ENCODE measurements around the gene CLSTN3. TPM values are rescaled to one million over a fixed set of nuclear protein-coding genes. Genes with fewer than 3 reads are reported as not detected.

CLSTN3 gene
- total and polyA plus RNA-seq, 10 of the 15 experiments (the other 5 are each of a cell fraction or from before 2014, with no cell fraction given), result 0.09 to 35.9 (median 11.3) TPM

DNA sequence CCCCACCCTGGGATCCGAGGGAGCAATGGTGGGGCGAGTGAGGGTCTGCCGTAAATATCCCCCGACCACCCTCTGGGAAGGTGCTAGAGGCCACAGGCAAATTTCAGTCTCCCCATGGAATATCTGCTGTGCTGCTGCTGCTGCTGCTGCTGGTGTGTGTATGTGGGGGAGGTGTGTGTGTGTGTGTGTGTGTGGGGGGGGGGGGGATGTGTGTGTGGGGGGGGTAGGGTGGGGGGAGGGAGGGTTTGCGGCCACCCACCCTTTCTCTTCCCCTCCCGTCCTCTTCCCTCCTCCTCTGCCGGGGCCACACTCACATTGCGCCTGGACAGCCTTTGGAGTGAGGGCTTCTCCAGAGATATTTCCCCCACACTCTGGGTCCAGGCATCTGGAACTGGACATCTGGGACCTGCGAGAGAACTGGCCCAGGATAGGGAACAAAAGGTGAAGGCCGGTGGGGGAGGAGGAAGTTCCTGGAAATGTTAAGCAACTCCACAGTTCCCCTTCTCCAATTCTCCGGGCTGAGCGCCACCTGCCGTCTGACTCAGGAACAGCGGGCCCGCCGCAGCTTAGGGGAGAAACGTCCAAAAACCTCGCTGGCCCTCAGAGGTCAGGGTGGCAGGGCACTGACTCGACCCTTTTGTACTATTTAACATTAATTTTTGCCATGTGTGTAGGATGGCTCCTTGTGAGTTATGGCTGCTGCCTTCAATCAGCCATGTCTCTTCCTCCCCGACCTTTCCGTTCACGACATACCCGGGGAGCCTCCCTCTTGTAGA lies 21.2 kb upstream of the CLSTN3 start, which contains the start of gene C1RL:
Gene C1RL (minus strand): TSS at position 419 of the 776 bp plus-strand sequence. CDS start 34 bp downstream, at position 385.
- Histone ChIP-seq H3K79me2 (ENCODE audit: control insufficient read depth, insufficient read depth, low read length) (peaks cover 33% of the 10 kb centered on the region), H4K20me1 (ENCODE audit: control insufficient read depth, insufficient read depth) (no peaks in the 10 kb centered on the region), H3K9me3 (replicated peaks; ENCODE audit: control insufficient read depth, insufficient read depth, low read length) (peaks cover 6% of the 10 kb centered on the region), H3K36me3 (ENCODE audit: control insufficient read depth in 2 of 2, insufficient read depth in 2 of 2, low read length in 1 of 2) (peaks cover 0 to 7% of the 10 kb centered on the region in 2 experiments; a peak in 2 of 4 replicates), H3K4me3 (peak within 1 kb of the TSS; percentile 96), H3K4me1 (ENCODE audit: control insufficient read depth, insufficient read depth, low read length) (peaks cover 12% of the 10 kb centered on the region), H3K9ac (ENCODE audit: control insufficient read depth, insufficient read depth, low read length) (peak within 1 kb of the TSS; percentile 100), H3K27ac (ENCODE audit: control insufficient read depth, insufficient read depth) (peak within 1 kb of the TSS; percentile 99), H3K27me3 (replicated peaks in 1 of 2; ENCODE audit: control insufficient read depth in 2 of 2, insufficient read depth in 2 of 2, low read length in 1 of 2) (no peaks in the 10 kb centered on the region), H2AFZ (ENCODE audit: control insufficient read depth, low read depth, low read length) (peak within 1 kb of the TSS; percentile 93), H3K4me2 (ENCODE audit: control insufficient read depth, insufficient read depth) (peak within 1 kb of the TSS; percentile 91)
- BruUV-seq (replicated peaks), result TSS peak; percentile 64
- intact Hi-C loops (cut with micrococcal nuclease; ENCODE audit: unreplicated experiment) (loop anchor here (2.0 kb wide), 1 partner anchor 164 kb away; the partner anchor contains the start of gene C12orf57), in situ Hi-C loops (cut with MboI) (no loop called here)
- ChIA-PET POLR2A (interaction anchor here (0.6 to 7.2 kb wide), 10 partner anchors 10 to 257 kb away, joined by 3 to 55 read pairs (median 4); partner anchors contain the start of genes C12orf57, CDCA3, CLSTN3 and LPCAT3), RAD21 (ENCODE audit: unreplicated experiment) (interaction anchor here (0.6 to 7.6 kb wide), 15 partner anchors 15 to 258 kb away, joined by 3 to 89 read pairs (median 4); partner anchors contain the start of genes C12orf57, CDCA3, LPCAT3 and RNU7-1), CTCF (interaction anchor here (0.6 to 7.7 kb wide), 32 partner anchors 10 to 765 kb away, joined by 3 to 61 read pairs (median 4); partner anchors contain the start of genes ATN1, C12orf57, C1R and CDCA3), SMC1A (ENCODE audit: uncharacterized antibody, unreplicated experiment) (interaction anchor here (0.8 to 3.5 kb wide), 14 partner anchors 13 to 257 kb away, joined by 3 to 37 read pairs (median 5); partner anchors contain the start of genes C12orf57, LPCAT3, RNU7-1 and USP5)
- DNase-seq (ENCODE audit: low read depth, low spot score), result no peak
- 8% methylated on average over 21 of the region's 23 CpGs for WGBS (ENCODE audit: insufficient coverage, insufficient replicate concordance, low lambda C conversion rate, missing lambda C conversion rate)
- ATAC-seq, result peak; percentile 68
- FAIRE-seq, result peak; percentile 89
- TF ChIP-seq NR2C2 (IDR thresholded peaks at IDR 0.05; ENCODE audit: borderline replicate concordance, control insufficient read depth, insufficient read length, low read depth) (no peak), BMI1 (IDR thresholded peaks at IDR 0.05; ENCODE audit: borderline replicate concordance) (no peak), SMARCA5 (IDR thresholded peaks at IDR 0.05) (peak; percentile 81; the same call in 1 of the 2 replicates), CREB1 (IDR thresholded peaks at IDR 0.05; ENCODE audit: low read depth) (peak; percentile 35; the same call in 1 of the 2 replicates), POU2F2 (IDR thresholded peaks at IDR 0.05; ENCODE audit: borderline replicate concordance, low read depth, low read length) (peak; percentile 20; the same call in 1 of the 3 replicates), MYC (IDR thresholded peaks at IDR 0.05; ENCODE audit: insufficient read depth, insufficient read length, insufficient replicate concordance, low read length, severe bottlenecking) (no peak), TAF1 (IDR thresholded peaks at IDR 0.05; ENCODE audit: borderline replicate concordance, low read depth, low read length) (0 out of 2 replicates have a peak, but pooled peaks have one; percentile 27), MTA2 (IDR thresholded peaks at IDR 0.05; ENCODE audit: low read depth) (no peak), YY1 (IDR thresholded peaks at IDR 0.05; ENCODE audit: low read depth, low read length) (peak; percentile 73; the same call in 1 of the 2 replicates), ZBED1 (IDR thresholded peaks at IDR 0.05; ENCODE audit: borderline replicate concordance) (no peak), RAD21 (IDR thresholded peaks at IDR 0.05; ENCODE audit: insufficient read depth, low read depth, low read length) (peak; percentile 56; the same call in 1 of the 2 replicates)
- TF ChIP-seq, protein P1, sequence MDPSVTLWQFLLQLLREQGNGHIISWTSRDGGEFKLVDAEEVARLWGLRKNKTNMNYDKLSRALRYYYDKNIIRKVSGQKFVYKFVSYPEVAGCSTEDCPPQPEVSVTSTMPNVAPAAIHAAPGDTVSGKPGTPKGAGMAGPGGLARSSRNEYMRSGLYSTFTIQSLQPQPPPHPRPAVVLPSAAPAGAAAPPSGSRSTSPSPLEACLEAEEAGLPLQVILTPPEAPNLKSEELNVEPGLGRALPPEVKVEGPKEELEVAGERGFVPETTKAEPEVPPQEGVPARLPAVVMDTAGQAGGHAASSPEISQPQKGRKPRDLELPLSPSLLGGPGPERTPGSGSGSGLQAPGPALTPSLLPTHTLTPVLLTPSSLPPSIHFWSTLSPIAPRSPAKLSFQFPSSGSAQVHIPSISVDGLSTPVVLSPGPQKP (IDR thresholded peaks at IDR 0.05; ENCODE audit: low read depth, low read length), result peak; percentile 34; the same call in 1 of the 2 replicates
- TF ChIP-seq, protein P2, sequence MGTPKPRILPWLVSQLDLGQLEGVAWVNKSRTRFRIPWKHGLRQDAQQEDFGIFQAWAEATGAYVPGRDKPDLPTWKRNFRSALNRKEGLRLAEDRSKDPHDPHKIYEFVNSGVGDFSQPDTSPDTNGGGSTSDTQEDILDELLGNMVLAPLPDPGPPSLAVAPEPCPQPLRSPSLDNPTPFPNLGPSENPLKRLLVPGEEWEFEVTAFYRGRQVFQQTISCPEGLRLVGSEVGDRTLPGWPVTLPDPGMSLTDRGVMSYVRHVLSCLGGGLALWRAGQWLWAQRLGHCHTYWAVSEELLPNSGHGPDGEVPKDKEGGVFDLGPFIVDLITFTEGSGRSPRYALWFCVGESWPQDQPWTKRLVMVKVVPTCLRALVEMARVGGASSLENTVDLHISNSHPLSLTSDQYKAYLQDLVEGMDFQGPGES (IDR thresholded peaks at IDR 0.05), result no peak
- TF ChIP-seq, protein P3, sequence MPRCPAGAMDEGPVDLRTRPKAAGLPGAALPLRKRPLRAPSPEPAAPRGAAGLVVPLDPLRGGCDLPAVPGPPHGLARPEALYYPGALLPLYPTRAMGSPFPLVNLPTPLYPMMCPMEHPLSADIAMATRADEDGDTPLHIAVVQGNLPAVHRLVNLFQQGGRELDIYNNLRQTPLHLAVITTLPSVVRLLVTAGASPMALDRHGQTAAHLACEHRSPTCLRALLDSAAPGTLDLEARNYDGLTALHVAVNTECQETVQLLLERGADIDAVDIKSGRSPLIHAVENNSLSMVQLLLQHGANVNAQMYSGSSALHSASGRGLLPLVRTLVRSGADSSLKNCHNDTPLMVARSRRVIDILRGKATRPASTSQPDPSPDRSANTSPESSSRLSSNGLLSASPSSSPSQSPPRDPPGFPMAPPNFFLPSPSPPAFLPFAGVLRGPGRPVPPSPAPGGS (IDR thresholded peaks at IDR 0.05; ENCODE audit: borderline replicate concordance, insufficient read depth, low read depth, low read length, poor library complexity, severe bottlenecking), result no peak
- TF ChIP-seq, protein P4, sequence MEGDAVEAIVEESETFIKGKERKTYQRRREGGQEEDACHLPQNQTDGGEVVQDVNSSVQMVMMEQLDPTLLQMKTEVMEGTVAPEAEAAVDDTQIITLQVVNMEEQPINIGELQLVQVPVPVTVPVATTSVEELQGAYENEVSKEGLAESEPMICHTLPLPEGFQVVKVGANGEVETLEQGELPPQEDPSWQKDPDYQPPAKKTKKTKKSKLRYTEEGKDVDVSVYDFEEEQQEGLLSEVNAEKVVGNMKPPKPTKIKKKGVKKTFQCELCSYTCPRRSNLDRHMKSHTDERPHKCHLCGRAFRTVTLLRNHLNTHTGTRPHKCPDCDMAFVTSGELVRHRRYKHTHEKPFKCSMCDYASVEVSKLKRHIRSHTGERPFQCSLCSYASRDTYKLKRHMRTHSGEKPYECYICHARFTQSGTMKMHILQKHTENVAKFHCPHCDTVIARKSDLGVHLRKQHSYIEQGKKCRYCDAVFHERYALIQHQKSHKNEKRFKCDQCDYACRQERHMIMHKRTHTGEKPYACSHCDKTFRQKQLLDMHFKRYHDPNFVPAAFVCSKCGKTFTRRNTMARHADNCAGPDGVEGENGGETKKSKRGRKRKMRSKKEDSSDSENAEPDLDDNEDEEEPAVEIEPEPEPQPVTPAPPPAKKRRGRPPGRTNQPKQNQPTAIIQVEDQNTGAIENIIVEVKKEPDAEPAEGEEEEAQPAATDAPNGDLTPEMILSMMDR (IDR thresholded peaks at IDR 0.05 in 2 of 3, conservative IDR thresholded peaks at IDR 0.05 in 1 of 3; ENCODE audit: control insufficient read depth in 2 of 3, extremely low read depth in 1 of 3, insufficient read depth in 1 of 3, low read depth in 3 of 3, low read length in 3 of 3), result peak; percentile 93 to 98 (median 98)
